IMR-90 (cell line): ENCODE data around the gene FGF2. TPM values are rescaled to one million over a fixed set of nuclear protein-coding genes. Genes with fewer than 3 reads are reported as not detected.
A peak's percentile ranks its signal among the peaks of the same experiment; 100 is the strongest.

ENCODE experiments used
- ATAC-seq: fragments of 200-7000 bp; cut with Tn5 transposase; 2 replicates; pipeline ENCODE4 v1.9.1; 2020; ENCODE audit warnings: low read depth, mild to moderate bottlenecking, moderate library complexity
- BruUV-seq: library from RNA; stranded (reverse); fragments of 400-500 nt; replicated peaks from 2 replicates; lab custom pipeline; 2021; lab: Mats Ljungman, UMichigan
- CTCF ChIA-PET: fragments of 300-600 bp; formaldehyde crosslinking; extraction: SDS; loops from one replicate; lab custom pipeline; 2021; ENCODE audit warnings: antibody characterized with exemption; lab: Yijun Ruan, JAX
- POLR2A ChIA-PET: fragments of 300-600 bp; sonication (Branson Sonifier 250); formaldehyde crosslinking; loops from one replicate; lab custom pipeline; 2022; ENCODE audit warnings: antibody characterized with exemption; ENCODE audit not compliant: unreplicated experiment; lab: Charles Lee
- DNase-seq: peaks from one replicate; pipeline ENCODE4 v3.0.0; 2013
- H2AFZ ChIP-seq: replicated peaks from 2 replicates; pipeline ENCODE3; 2013; ENCODE audit warnings: low read length, mild to moderate bottlenecking; ENCODE audit not compliant: poor library complexity
- H2AK5ac ChIP-seq: 2 replicates; pipeline ENCODE4 v1.6.1; 2013; ENCODE audit warnings: low read depth, low read length, inconsistent platforms
- H2AK9ac ChIP-seq: replicated peaks from 2 replicates; pipeline ENCODE3; 2013; ENCODE audit warnings: mild to moderate bottlenecking, low read depth, low read length, moderate library complexity; ENCODE audit not compliant: poor library complexity
- H2BK120ac ChIP-seq: 2 replicates; pipeline ENCODE4 v1.6.1; 2013; ENCODE audit warnings: low read depth, low read length, inconsistent platforms
- H2BK15ac ChIP-seq: 3 replicates; pipeline ENCODE4 v1.6.1; 2013; ENCODE audit warnings: low read depth, low read length, inconsistent platforms
- H2BK20ac ChIP-seq: 2 replicates; pipeline ENCODE4 v1.6.1; 2013; ENCODE audit warnings: low read depth, mild to moderate bottlenecking, inconsistent platforms, low read length, moderate library complexity
- H2BK5ac ChIP-seq: 2 replicates; pipeline ENCODE4 v1.6.1; 2013; ENCODE audit warnings: mild to moderate bottlenecking, low read depth, low read length, inconsistent platforms; ENCODE audit not compliant: poor library complexity, severe bottlenecking
- H3K14ac ChIP-seq: replicated peaks from 2 replicates; pipeline ENCODE4 v1.6.1; 2013; ENCODE audit warnings: low read depth, low read length, inconsistent platforms
- H3K18ac ChIP-seq: 2 replicates; pipeline ENCODE4 v1.6.1; 2013; ENCODE audit warnings: low read depth, low read length, control low read depth
- H3K23ac ChIP-seq: 2 replicates; pipeline ENCODE4 v1.6.1; 2013; ENCODE audit warnings: low read depth, low read length, inconsistent platforms
- H3K27ac ChIP-seq: 2 replicates; pipeline ENCODE4 v1.5.1; 2013; ENCODE audit warnings: mild to moderate bottlenecking, control low read depth, low read length; ENCODE audit not compliant: insufficient read depth
- H3K27me3 ChIP-seq: 2 replicates; pipeline ENCODE4 v1.6.1; 2013; ENCODE audit warnings: low read length; ENCODE audit not compliant: control insufficient read depth, insufficient read depth
- H3K36me3 ChIP-seq: 2 replicates; pipeline ENCODE4 v1.6.1; 2013; ENCODE audit warnings: low read length, mixed read lengths; ENCODE audit not compliant: control insufficient read depth, insufficient read depth
- H3K4ac ChIP-seq: 2 replicates; pipeline ENCODE4 v1.6.1; 2013; ENCODE audit warnings: low read depth, low read length, inconsistent platforms
- H3K4me1 ChIP-seq: 2 replicates; pipeline ENCODE4 v1.6.1; 2013; ENCODE audit warnings: low read length, mixed read lengths; ENCODE audit not compliant: control insufficient read depth, insufficient read depth
- H3K4me2 ChIP-seq: 2 replicates; pipeline ENCODE4 v1.6.1; 2013; ENCODE audit warnings: low read depth, mild to moderate bottlenecking, control low read depth, low read length, moderate library complexity
- H3K4me3 ChIP-seq: 2 replicates; pipeline ENCODE4 v1.5.1; 2013; ENCODE audit warnings: low read depth, mild to moderate bottlenecking, control low read depth, low read length, moderate library complexity; ENCODE audit not compliant: insufficient read depth
- H3K56ac ChIP-seq: 2 replicates; pipeline ENCODE4 v1.6.1; 2013; ENCODE audit warnings: low read length, inconsistent platforms; ENCODE audit not compliant: insufficient read depth; ENCODE audit errors: extremely low read depth
- H3K79me1 ChIP-seq, 2 experiments: 2 replicates each; pipeline ENCODE4 v1.6.1; 2013; ENCODE audit warnings: low read length in 2 of 2, inconsistent platforms in 1 of 2, low read depth in 1 of 2
- H3K9ac ChIP-seq: 2 replicates; pipeline ENCODE4 v1.6.1; 2013; ENCODE audit warnings: low read depth, low read length, control low read depth
- H3K9me1 ChIP-seq: 2 replicates; pipeline ENCODE4 v1.6.1; 2013; ENCODE audit warnings: low read length, inconsistent platforms; ENCODE audit not compliant: insufficient read depth
- H3K9me3 ChIP-seq: 2 replicates; pipeline ENCODE4 v1.6.1; 2013; ENCODE audit warnings: low read length; ENCODE audit not compliant: control insufficient read depth, insufficient read depth
- H4K20me1 ChIP-seq: 2 replicates; pipeline ENCODE4 v1.6.1; 2013; ENCODE audit warnings: low read length, inconsistent platforms; ENCODE audit not compliant: insufficient read depth
- H4K5ac ChIP-seq: 2 replicates; pipeline ENCODE4 v1.6.1; 2013; ENCODE audit warnings: mild to moderate bottlenecking, low read depth, low read length, control low read depth
- H4K8ac ChIP-seq, 2 experiments: 2 replicates each; pipeline ENCODE4 v1.6.1; 2013; ENCODE audit warnings: low read depth in 2 of 2, low read length in 2 of 2, control low read depth in 1 of 2, inconsistent platforms in 1 of 2
- H4K91ac ChIP-seq: 2 replicates; pipeline ENCODE4 v1.6.1; 2013; ENCODE audit warnings: low read depth, low read length, inconsistent platforms; ENCODE audit not compliant: insufficient read depth
- BHLHE40 ChIP-seq: fragments of 150-350 bp; IDR thresholded peaks from 2 replicates; pipeline ENCODE4 v1.6.1; 2016; ENCODE audit warnings: mild to moderate bottlenecking, low read depth, low read length
- CEBPB ChIP-seq: IDR thresholded peaks from 2 replicates; pipeline ENCODE4 v1.6.1; 2012; ENCODE audit warnings: low read depth, low read length, improper control_type of control experiment
- CHD1 ChIP-seq: IDR thresholded peaks from 2 replicates; pipeline ENCODE4 v1.6.1; 2012; ENCODE audit warnings: low read depth, low read length, improper control_type of control experiment
- FOS ChIP-seq: fragments of 150-350 bp; IDR thresholded peaks from 2 replicates; pipeline ENCODE4 v1.6.1; 2016; ENCODE audit warnings: low read depth, low read length
- MXI1 ChIP-seq: IDR thresholded peaks from 2 replicates; pipeline ENCODE4 v1.6.1; 2012; ENCODE audit warnings: low read depth, mild to moderate bottlenecking, low read length, moderate library complexity, borderline replicate concordance
- NFE2L2 ChIP-seq: fragments of 150-350 bp; IDR thresholded peaks from 2 replicates; pipeline ENCODE4 v1.6.1; 2016; ENCODE audit warnings: low read depth, mild to moderate bottlenecking, low read length
- RAD21 ChIP-seq: IDR thresholded peaks from 2 replicates; pipeline ENCODE4 v1.6.1; 2012; ENCODE audit warnings: low read length, improper control_type of control experiment
- SMC3 ChIP-seq: fragments of 150-350 bp; IDR thresholded peaks from 2 replicates; pipeline ENCODE4 v1.6.1; 2016; ENCODE audit warnings: low read depth, mild to moderate bottlenecking, antibody characterized with exemption, low read length, moderate library complexity
- WGBS, 2 experiments: methylation state at CpG; one replicate each; pipeline versions ENCODE4 v1.1.5 to v1.1.7; 2013; ENCODE audit warnings: missing lambda C conversion rate in 2 of 2; ENCODE audit not compliant: insufficient read length in 1 of 2; ENCODE audit errors: extremely low coverage in 2 of 2; 5-methylcytosine and 5-hydroxymethylcytosine counted together
- dilution Hi-C: fragments of 300-500 bp; cut with HindIII; formaldehyde crosslinking; loops from one replicate; pipeline ENCODE4 v1.14.3; 2018; ENCODE audit warnings: low sequenced_read_pairs; ENCODE audit not compliant: unreplicated experiment
- in situ Hi-C: fragments of 300-500 bp; cut with MboI; formaldehyde crosslinking; loops from 3 replicates; pipeline ENCODE4 v1.14.3; 2019; ENCODE audit warnings: low sequenced_read_pairs, inconsistent platforms, mixed read lengths
- intact Hi-C: fragments of 100-400 bp; cut with micrococcal nuclease; formaldehyde crosslinking; loops from 2 replicates; pipeline ENCODE4 v1.10.0; 2022
- polyA plus RNA-seq, 3 experiments: library from polyadenylated mRNA; depleted of rRNA; stranded (reverse); fragments of >200 nt; gene quantifications; 2 replicates each; pipeline ENCODE4 v1.2.3, GENCODE V29; 2012; ENCODE audit warnings: low replicate concordance in 1 of 3
- total RNA-seq: library from RNA; depleted of rRNA; stranded (reverse); fragments of >200 nt; gene quantifications from 2 replicates; pipeline ENCODE4 v1.2.3, GENCODE V29; 2012
- TF ChIP-seq, protein P1 (sequence below): fragments of 150-350 bp; IDR thresholded peaks from 2 replicates; pipeline ENCODE4 v1.6.1; 2017; ENCODE audit warnings: mild to moderate bottlenecking, antibody characterized with exemption, low read length, low read depth

FGF2 gene
- total and polyA plus RNA-seq, 2 of the 4 experiments (the other 2 are of a cell fraction), result 12.9 to 27.1 TPM

DNA sequence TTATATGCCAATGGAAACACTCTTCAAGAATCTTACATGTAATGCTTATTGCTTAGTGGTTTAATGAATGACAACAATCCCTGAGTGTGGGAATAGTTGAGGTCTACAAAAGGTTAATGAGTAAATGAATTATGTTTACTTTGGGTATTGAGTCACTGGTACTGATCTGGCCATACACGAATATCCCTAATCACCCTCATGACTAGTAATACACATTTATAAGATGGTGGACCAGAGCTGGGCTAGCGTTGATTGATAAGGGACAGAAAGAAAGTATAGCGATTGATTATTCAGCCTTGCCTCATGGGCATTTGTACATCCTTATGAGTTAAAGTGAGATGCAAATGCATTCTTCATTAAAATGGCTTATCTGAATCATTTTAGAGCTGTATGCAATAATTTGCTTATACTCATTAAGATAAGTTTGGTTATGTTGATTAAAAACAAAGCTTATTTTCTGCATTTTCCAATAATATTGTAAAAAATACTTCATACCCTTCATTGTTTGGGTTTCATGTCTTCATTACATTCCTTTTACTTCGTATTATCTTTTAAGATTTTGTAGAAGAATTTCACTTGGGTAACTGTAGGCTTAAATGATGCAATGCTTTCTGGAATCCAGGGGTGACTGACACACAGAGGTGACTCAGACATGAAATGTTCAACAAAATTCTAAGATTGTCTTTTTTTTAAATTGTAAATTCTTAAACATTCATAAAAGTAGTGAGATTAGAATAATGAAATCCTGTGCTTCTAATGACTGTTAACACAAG, 47.4 kb downstream of the FGF2 start:
- no CpG with 5 or more reads among the region's 4 CpGs for WGBS, 2 experiments

More for the DNA sequence above, 47.4 kb downstream of the FGF2 start:
- no peak overlapping the region for H3K9ac ChIP-seq
- no TSS peak for BruUV-seq
- peaks cover 7% of the 10 kb centered on the region for H3K9me1 ChIP-seq
- in situ Hi-C loops, result no loop called here
- peak overlapping the region; percentile 95 for H3K18ac ChIP-seq
- no peaks in the 10 kb centered on the region for H3K9me3 ChIP-seq
- no peak overlapping the region for H2AFZ ChIP-seq
- H3K14ac ChIP-seq, result peak overlapping the region; percentile 59; the same call in 1 of the 2 replicates
- no peak for TF ChIP-seq NFE2L2
- TF ChIP-seq CHD1, result no peak
- TF ChIP-seq MXI1, result no peak
- peak; percentile 99 for TF ChIP-seq CEBPB
- no peak; the same call in 1 of the 2 replicates for TF ChIP-seq BHLHE40
- TF ChIP-seq FOS, result peak; percentile 70; the same call in 1 of the 2 replicates
- TF ChIP-seq, protein P1, sequence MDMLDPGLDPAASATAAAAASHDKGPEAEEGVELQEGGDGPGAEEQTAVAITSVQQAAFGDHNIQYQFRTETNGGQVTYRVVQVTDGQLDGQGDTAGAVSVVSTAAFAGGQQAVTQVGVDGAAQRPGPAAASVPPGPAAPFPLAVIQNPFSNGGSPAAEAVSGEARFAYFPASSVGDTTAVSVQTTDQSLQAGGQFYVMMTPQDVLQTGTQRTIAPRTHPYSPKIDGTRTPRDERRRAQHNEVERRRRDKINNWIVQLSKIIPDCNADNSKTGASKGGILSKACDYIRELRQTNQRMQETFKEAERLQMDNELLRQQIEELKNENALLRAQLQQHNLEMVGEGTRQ, result no peak
- TF ChIP-seq RAD21, result no peak
- no peak for TF ChIP-seq SMC3
- H3K36me3 ChIP-seq, result peaks cover 2% of the 10 kb centered on the region; the same call in 1 of the 2 replicates
- ATAC-seq (peak; percentile 76), DNase-seq (peak; percentile 90)
- peak overlapping the region; percentile 86 for H2BK20ac ChIP-seq
- CTCF ChIA-PET, result interaction anchor here (1.3 to 1.4 kb wide), 2 partner anchors 12 to 41 kb away, joined by 3 to 5 read pairs; no protein-coding TSS in a partner anchor
- no peak overlapping the region for H3K4me3 ChIP-seq
- H3K4me2 ChIP-seq, result peak overlapping the region; percentile 94
- peak overlapping the region; percentile 69 for H3K56ac ChIP-seq
- no peaks in the 10 kb centered on the region; the same call in 1 of the 2 replicates for H4K20me1 ChIP-seq
- dilution Hi-C loops, result no loop called here
- peak overlapping the region; percentile 84; the same call in 1 of the 2 replicates for H3K23ac ChIP-seq
- peak overlapping the region; percentile 29; the same call in 1 of the 2 replicates for H4K91ac ChIP-seq
- H2AK9ac ChIP-seq, result no peak overlapping the region
- peak overlapping the region; percentile 89 for H2BK120ac ChIP-seq
- peaks cover 21 to 48% of the 10 kb centered on the region in 2 experiments for H3K79me1 ChIP-seq
- peaks cover 10% of the 10 kb centered on the region for H3K4me1 ChIP-seq
- intact Hi-C loops, result loop anchor here (5.0 kb wide), 1 partner anchor 42 kb away; no protein-coding TSS in a partner anchor
- no peaks in the 10 kb centered on the region for H3K27me3 ChIP-seq
- peak overlapping the region; percentile 83 for H3K4ac ChIP-seq
- POLR2A ChIA-PET, result no interaction called here
- peak overlapping the region; percentile 62; the same call in 1 of the 2 replicates for H3K27ac ChIP-seq
- peak overlapping the region; percentile 59 for H4K5ac ChIP-seq
- peak overlapping the region; percentile 97 for H2BK5ac ChIP-seq
- no peak overlapping the region for H2BK15ac ChIP-seq
- H2AK5ac ChIP-seq, result peak overlapping the region; percentile 11; the same call in 1 of the 2 replicates
- peak overlapping the region in 1 of 2 experiments; percentile 68; a peak in 2 of 4 replicates for H4K8ac ChIP-seq
